Neural cell (in vitro differentiated cells): ENCODE measurements around the gene CCDC136.

Experiments
- CTCF ChIP-seq: fragments of 450-650 bp; IDR thresholded peaks from 2 replicates; pipeline ENCODE4 v1.5.1; 2014; ENCODE audit warnings: antibody characterized with exemption, mild to moderate bottlenecking, moderate library complexity; ENCODE audit not compliant: poor library complexity, severe bottlenecking
- EP300 ChIP-seq: fragments of 450-650 bp; conservative IDR thresholded peaks from 2 replicates; pipeline ENCODE4 v1.6.1; 2014; ENCODE audit warnings: antibody characterized with exemption, mild to moderate bottlenecking, moderate library complexity; ENCODE audit not compliant: poor library complexity, severe bottlenecking
- EZH2 ChIP-seq: fragments of 200-600, 300-800 bp; shearing (Covaris generic), sonication (generic); IDR thresholded peaks from 2 replicates; pipeline ENCODE4 v1.6.1; 2014; ENCODE audit warnings: antibody characterized with exemption, low read length, borderline replicate concordance, mild to moderate bottlenecking; ENCODE audit not compliant: insufficient read depth, poor library complexity, severe bottlenecking
- MXI1 ChIP-seq: fragments of 450-650 bp; conservative IDR thresholded peaks from 2 replicates; pipeline ENCODE4 v1.6.1; 2014; ENCODE audit warnings: antibody characterized with exemption, mild to moderate bottlenecking; ENCODE audit not compliant: poor library complexity, severe bottlenecking
- POLR2AphosphoS5 ChIP-seq: IDR thresholded peaks from 2 replicates; pipeline ENCODE4 v1.6.1; 2012
- RAD21 ChIP-seq: fragments of 450-650 bp; conservative IDR thresholded peaks from 2 replicates; pipeline ENCODE4 v1.6.1; 2014; ENCODE audit warnings: antibody characterized with exemption, mild to moderate bottlenecking, moderate library complexity
- REST ChIP-seq: IDR thresholded peaks from 2 replicates; pipeline ENCODE4 v1.6.1; 2012; ENCODE audit warnings: borderline replicate concordance
- SMC3 ChIP-seq: fragments of 450-650 bp; conservative IDR thresholded peaks from 2 replicates; pipeline ENCODE4 v1.6.1; 2014; ENCODE audit warnings: antibody characterized with exemption, mild to moderate bottlenecking, moderate library complexity; ENCODE audit not compliant: poor library complexity
- TAF1 ChIP-seq: IDR thresholded peaks from 2 replicates; pipeline ENCODE4 v1.6.1; 2012; ENCODE audit warnings: low read depth

GRCh38 chr7:128800567-128800966 is 8.8 kb downstream of the CCDC136 start:
- TF ChIP-seq CTCF: no peak
- TF ChIP-seq EZH2: no peak
- no peak for TF ChIP-seq SMC3
- TF ChIP-seq REST: no peak
- TF ChIP-seq RAD21: no peak
- TF ChIP-seq POLR2AphosphoS5: no peak
- no peak for TF ChIP-seq MXI1
- no peak for TF ChIP-seq TAF1
- TF ChIP-seq EP300: no peak
